Fibroblast of lung (primary cell): Measurements from ENCODE around the gene RPRD2. TPM values are rescaled to one million over a fixed set of nuclear protein-coding genes. Genes with fewer than 3 reads are reported as not detected.

Source experiments
- DNase-seq, 2 donors: peaks; one replicate each; pipeline versions ENCODE4 v3.0.0 to v3.0.0-alpha.2; 2010; ENCODE audit warnings: low read depth in 2 of 2
- H2AFZ ChIP-seq: 2 replicates; pipeline ENCODE4 v1.5.1; 2012; ENCODE audit warnings: low read length, control low read depth, inconsistent platforms
- H3K27ac ChIP-seq: 2 replicates; pipeline ENCODE4 v1.5.1; 2011; ENCODE audit warnings: low read length, control low read depth; ENCODE audit not compliant: insufficient read depth
- H3K27me3 ChIP-seq: 2 replicates; pipeline ENCODE4 v1.5.1; 2011; ENCODE audit warnings: mild to moderate bottlenecking, low read length; ENCODE audit not compliant: control insufficient read depth, insufficient read depth
- H3K36me3 ChIP-seq: 2 replicates; pipeline ENCODE4 v1.5.1; 2011; ENCODE audit warnings: low read length; ENCODE audit not compliant: control insufficient read depth, insufficient read depth
- H3K4me1 ChIP-seq: 2 replicates; pipeline ENCODE4 v1.5.1; 2011; ENCODE audit warnings: low read length; ENCODE audit not compliant: control insufficient read depth, insufficient read depth; ENCODE audit errors: extremely low read depth
- H3K4me2 ChIP-seq: 2 replicates; pipeline ENCODE4 v1.5.1; 2011; ENCODE audit warnings: low read length, control low read depth; ENCODE audit not compliant: insufficient read depth; ENCODE audit errors: extremely low read depth
- H3K4me3 ChIP-seq, 4 experiments: fragments of 200-600 bp in 1 of 4; sonication (generic) in 1 of 4; replicated peaks in 1 of 4; 2 replicates each; pipeline ENCODE4 v1.5.1; 2011 to 2016; ENCODE audit warnings: low read length in 4 of 4, low read depth in 3 of 4, mild to moderate bottlenecking in 3 of 4, control low read depth in 2 of 4, inconsistent platforms in 1 of 4, mixed read lengths in 1 of 4; ENCODE audit not compliant: insufficient read depth in 1 of 4; ENCODE audit errors: control extremely low read depth in 1 of 4
- H3K79me2 ChIP-seq: 2 replicates; pipeline ENCODE4 v1.5.1; 2012; ENCODE audit warnings: mild to moderate bottlenecking, low read length, inconsistent platforms; ENCODE audit not compliant: control insufficient read depth, insufficient read depth
- H3K9ac ChIP-seq: 2 replicates; pipeline ENCODE4 v1.5.1; 2011; ENCODE audit warnings: mild to moderate bottlenecking, low read length, control low read depth; ENCODE audit not compliant: insufficient read depth
- H3K9me3 ChIP-seq: 2 replicates; pipeline ENCODE4 v1.5.1; 2012; ENCODE audit warnings: low read depth, low read length; ENCODE audit not compliant: control insufficient read depth, insufficient read depth
- H4K20me1 ChIP-seq: 2 replicates; pipeline ENCODE4 v1.5.1; 2011; ENCODE audit warnings: low read length; ENCODE audit not compliant: control insufficient read depth, insufficient read depth; ENCODE audit errors: extremely low read depth
- EZH2 ChIP-seq: IDR thresholded peaks from 2 replicates; pipeline ENCODE4 v1.5.1; 2012; ENCODE audit warnings: low read length, control low read depth, mild to moderate bottlenecking; ENCODE audit errors: missing control alignments
- polyA plus RNA-seq, 2 donors: library from polyadenylated mRNA; depleted of rRNA in 1 of 2; stranded (reverse) in 1 of 2; unstranded in 1 of 2; fragments of >200 nt; gene quantifications; 2 replicates each; pipeline ENCODE4 v1.2.1, GENCODE V29; 2011 to 2012; ENCODE audit warnings: missing spikeins in 1 of 2
- total RNA-seq: library from RNA; depleted of rRNA; stranded (reverse); fragments of >200 nt; gene quantifications from 2 replicates; pipeline ENCODE4 v1.2.1, GENCODE V29; 2014
- TF ChIP-seq, protein P1 (sequence below), 2 donors: IDR thresholded peaks in 1 of 2; conservative IDR thresholded peaks in 1 of 2; 1 replicate in 1 of 2; 2 replicates in 1 of 2; pipeline ENCODE4 v1.5.1; 2011 to 2012; ENCODE audit warnings: low read length in 2 of 2, control low read depth in 1 of 2, inconsistent platforms in 1 of 2, low read depth in 1 of 2, mild to moderate bottlenecking in 1 of 2

RPRD2 gene
- total and polyA plus RNA-seq, 2 donors (not counting 1 experiment from before 2014, with no cell fraction given) = 12.1 to 13.4 TPM

DNA sequence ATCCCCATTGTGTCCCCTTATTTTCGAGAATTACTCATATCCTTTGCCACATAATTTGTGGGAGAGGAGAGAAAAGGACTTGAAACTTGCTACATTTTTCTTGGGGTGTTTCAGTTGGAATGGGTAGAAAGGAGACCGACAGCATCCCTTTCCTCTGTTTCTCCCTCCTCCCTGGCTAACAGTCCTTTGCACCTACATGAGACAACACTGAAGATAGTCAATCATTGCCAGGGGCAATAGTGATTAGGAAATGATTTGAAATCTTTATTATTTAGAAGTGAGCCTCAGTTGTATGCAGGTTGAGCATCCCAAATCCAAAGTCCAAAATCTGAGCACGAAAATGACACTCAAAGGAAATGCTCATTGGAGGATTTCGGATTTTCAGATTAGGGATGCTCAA, 115.4 kb downstream of the RPRD2 start:
- peaks cover 4% of the 10 kb centered on the region for H3K4me1 ChIP-seq
- H2AFZ ChIP-seq = no peak overlapping the region
- no peak for TF ChIP-seq EZH2
- TF ChIP-seq, protein P1, sequence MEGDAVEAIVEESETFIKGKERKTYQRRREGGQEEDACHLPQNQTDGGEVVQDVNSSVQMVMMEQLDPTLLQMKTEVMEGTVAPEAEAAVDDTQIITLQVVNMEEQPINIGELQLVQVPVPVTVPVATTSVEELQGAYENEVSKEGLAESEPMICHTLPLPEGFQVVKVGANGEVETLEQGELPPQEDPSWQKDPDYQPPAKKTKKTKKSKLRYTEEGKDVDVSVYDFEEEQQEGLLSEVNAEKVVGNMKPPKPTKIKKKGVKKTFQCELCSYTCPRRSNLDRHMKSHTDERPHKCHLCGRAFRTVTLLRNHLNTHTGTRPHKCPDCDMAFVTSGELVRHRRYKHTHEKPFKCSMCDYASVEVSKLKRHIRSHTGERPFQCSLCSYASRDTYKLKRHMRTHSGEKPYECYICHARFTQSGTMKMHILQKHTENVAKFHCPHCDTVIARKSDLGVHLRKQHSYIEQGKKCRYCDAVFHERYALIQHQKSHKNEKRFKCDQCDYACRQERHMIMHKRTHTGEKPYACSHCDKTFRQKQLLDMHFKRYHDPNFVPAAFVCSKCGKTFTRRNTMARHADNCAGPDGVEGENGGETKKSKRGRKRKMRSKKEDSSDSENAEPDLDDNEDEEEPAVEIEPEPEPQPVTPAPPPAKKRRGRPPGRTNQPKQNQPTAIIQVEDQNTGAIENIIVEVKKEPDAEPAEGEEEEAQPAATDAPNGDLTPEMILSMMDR (conservative IDR thresholded peaks at IDR 0.05 in 1 of 2, IDR thresholded peaks at IDR 0.05 in 1 of 2; ENCODE audit: low read depth in 1 of 2, low read length in 2 of 2) = no peak
- no peaks in the 10 kb centered on the region for H4K20me1 ChIP-seq
- no peaks in the 10 kb centered on the region for H3K79me2 ChIP-seq
- H3K9me3 ChIP-seq = no peaks in the 10 kb centered on the region
- H3K4me2 ChIP-seq = no peak overlapping the region
- no peaks in the 10 kb centered on the region for H3K27me3 ChIP-seq
- H3K9ac ChIP-seq = no peak overlapping the region
- no peak overlapping the region for H3K4me3 ChIP-seq
- no peak for DNase-seq
- H3K36me3 ChIP-seq = no peaks in the 10 kb centered on the region
- H3K27ac ChIP-seq = no peak overlapping the region

DNA sequence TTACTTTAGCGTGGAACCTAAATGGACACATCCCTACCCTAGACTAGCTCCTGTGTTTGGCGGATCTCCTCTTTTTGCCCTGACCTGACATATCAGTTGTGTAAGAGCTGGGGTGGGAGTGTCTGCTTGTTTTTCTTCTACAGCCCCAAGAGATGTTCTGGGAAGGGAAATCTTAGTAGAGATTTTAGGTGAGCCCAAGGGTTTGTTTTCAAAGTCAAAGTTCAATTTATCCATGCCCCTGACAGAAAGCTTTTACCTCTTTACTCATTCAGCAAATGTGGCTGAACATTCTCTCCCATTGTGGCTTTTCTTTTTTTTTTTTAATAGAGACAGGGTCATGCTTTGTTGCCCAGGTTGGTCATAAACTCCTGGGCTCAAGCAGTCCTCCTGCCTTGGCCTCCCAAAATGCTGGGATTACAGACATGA, 116.0 kb downstream of the RPRD2 start:
- Histone ChIP-seq H3K36me3 (no peaks in the 10 kb centered on the region), H2AFZ (no peak overlapping the region), H3K4me1 (peaks cover 8% of the 10 kb centered on the region), H3K9me3 (no peaks in the 10 kb centered on the region), H3K4me3 (no peak overlapping the region), H3K27me3 (no peaks in the 10 kb centered on the region), H3K27ac (no peak overlapping the region), H3K4me2 (no peak overlapping the region), H4K20me1 (no peaks in the 10 kb centered on the region), H3K79me2 (no peaks in the 10 kb centered on the region), H3K9ac (no peak overlapping the region)
- DNase-seq = no peak
- TF ChIP-seq EZH2 = no peak
- TF ChIP-seq, protein P1 (conservative IDR thresholded peaks at IDR 0.05 in 1 of 2, IDR thresholded peaks at IDR 0.05 in 1 of 2; ENCODE audit: low read depth in 1 of 2, low read length in 2 of 2) = no peak

DNA sequence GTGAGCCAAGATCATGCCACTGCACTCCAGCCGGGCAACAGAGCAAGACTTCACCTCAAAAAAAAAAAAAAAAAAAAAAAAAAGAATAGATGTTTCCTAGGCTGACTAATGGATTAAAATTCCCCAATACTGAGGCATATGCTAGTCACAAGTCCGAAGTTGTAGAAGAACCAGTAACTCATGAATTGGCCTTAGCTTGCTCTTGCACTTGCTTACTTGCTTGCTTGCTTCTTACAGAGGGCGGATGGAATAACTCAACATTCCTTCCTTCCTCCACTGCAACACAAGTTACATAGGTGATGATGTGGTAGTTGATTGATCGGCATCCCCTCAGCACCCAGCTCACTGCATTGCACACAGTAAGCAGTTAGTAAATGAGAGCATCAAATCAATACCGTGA, 120.5 kb downstream of the RPRD2 start:
- H3K9ac ChIP-seq = no peak overlapping the region
- no peaks in the 10 kb centered on the region for H3K27me3 ChIP-seq
- no peak overlapping the region for H3K4me2 ChIP-seq
- peaks cover 5% of the 10 kb centered on the region for H3K79me2 ChIP-seq
- peaks cover 7% of the 10 kb centered on the region for H3K4me1 ChIP-seq
- no peak overlapping the region for H3K4me3 ChIP-seq
- H3K27ac ChIP-seq = no peak overlapping the region
- no peak for TF ChIP-seq EZH2
- TF ChIP-seq, protein P1 (conservative IDR thresholded peaks at IDR 0.05 in 1 of 2, IDR thresholded peaks at IDR 0.05 in 1 of 2; ENCODE audit: low read depth in 1 of 2, low read length in 2 of 2) = no peak
- H2AFZ ChIP-seq = peak overlapping the region; percentile 16
- no peaks in the 10 kb centered on the region for H3K9me3 ChIP-seq
- H3K36me3 ChIP-seq = no peaks in the 10 kb centered on the region
- H4K20me1 ChIP-seq = no peaks in the 10 kb centered on the region
- peak in 1 of 2 donors; percentile 58 for DNase-seq
